Measurements from ENCODE around the gene FCN2. TPM values are rescaled to one million over a fixed set of nuclear protein-coding genes. Genes with fewer than 3 reads are reported as not detected.

FCN2 gene
- total RNA-seq, 2 experiments from 2014 or later = not detected

GRCh38 chr9:134922066-134922931, 41.7 kb downstream of the FCN2 start:
- Histone ChIP-seq H3K36me3 (ENCODE audit: insufficient read depth, low read length) (no peaks in the 10 kb centered on the region), H3K4me1 (ENCODE audit: insufficient read depth, low read length) (peaks cover 2% of the 10 kb centered on the region), H3K27ac (ENCODE audit: low read depth in 1 of 2, low read length in 2 of 2) (no peak overlapping the region), H3K4me3 (ENCODE audit: low read length) (no peak overlapping the region), H3K9me3 (ENCODE audit: control insufficient read depth in 1 of 2, insufficient read depth in 1 of 2, low read length in 2 of 2) (peaks cover 6 to 14% of the 10 kb centered on the region in 2 experiments), H3K27me3 (ENCODE audit: control insufficient read depth in 1 of 2, insufficient read depth in 2 of 2, low read length in 2 of 2) (no peaks in the 10 kb centered on the region)
- DNase-seq (peak in 4 of 14 experiments; percentile 10 to 53 (median 39)), ATAC-seq (ENCODE audit: poor library complexity) (no peak)
- Mint-ChIP-seq H3K27me3 (peaks cover 3% of the 10 kb centered on the region), H3K36me3 (ENCODE audit: low read depth) (no peaks in the 10 kb centered on the region), H3K4me1 (ENCODE audit: low read depth) (no peaks in the 10 kb centered on the region), H3K9me3 (peaks cover 3% of the 10 kb centered on the region), H3K4me3 (no peak overlapping the region), H3K27ac (no peak overlapping the region)
- ChIA-PET POLR2A (no interaction called here), CTCF (no interaction called here)
- intact Hi-C loops (cut with DNase I, micrococcal nuclease) = no loop called here
- TF ChIP-seq CTCF (IDR thresholded peaks at IDR 0.05) = no peak

- Histone ChIP-seq H3K9me3 (ENCODE audit: control insufficient read depth in 1 of 2, insufficient read depth in 1 of 2, low read length in 2 of 2) (peaks cover 6 to 14% of the 10 kb centered on the region in 2 experiments), H3K36me3 (ENCODE audit: insufficient read depth, low read length) (no peaks in the 10 kb centered on the region), H3K27me3 (ENCODE audit: control insufficient read depth in 1 of 2, insufficient read depth in 2 of 2, low read length in 2 of 2) (no peaks in the 10 kb centered on the region), H3K4me3 (ENCODE audit: low read length) (no peak overlapping the region), H3K4me1 (ENCODE audit: insufficient read depth, low read length) (peaks cover 2% of the 10 kb centered on the region), H3K27ac (ENCODE audit: low read depth in 1 of 2, low read length in 2 of 2) (no peak overlapping the region)
- intact Hi-C loops (cut with DNase I, micrococcal nuclease) = no loop called here
- ChIA-PET CTCF (no interaction called here), POLR2A (no interaction called here)
- DNase-seq = peak in 3 of 14 experiments; percentile 5 to 58 (median 47)
- no peak overlapping the region for H3K4me3 Mint-ChIP-seq
- H3K9me3 Mint-ChIP-seq = peaks cover 3% of the 10 kb centered on the region
- H3K27me3 Mint-ChIP-seq = peaks cover 7% of the 10 kb centered on the region
- no peaks in the 10 kb centered on the region for H3K36me3 Mint-ChIP-seq (ENCODE audit: low read depth)
- no peak for TF ChIP-seq CTCF (IDR thresholded peaks at IDR 0.05)
- H3K27ac Mint-ChIP-seq = no peak overlapping the region
- H3K4me1 Mint-ChIP-seq (ENCODE audit: low read depth) = no peaks in the 10 kb centered on the region
- no peak for ATAC-seq (ENCODE audit: poor library complexity)
These were observed 42.3 kb downstream of the FCN2 start for GRCh38 chr9:134922932-134923240.

GRCh38 chr9:134923466-134923865, 42.9 kb downstream of the FCN2 start:
- peaks cover 3% of the 10 kb centered on the region for H3K9me3 Mint-ChIP-seq
- H3K36me3 Mint-ChIP-seq (ENCODE audit: low read depth) = no peaks in the 10 kb centered on the region
- H3K27me3 Mint-ChIP-seq = peaks cover 9% of the 10 kb centered on the region
- no peak for TF ChIP-seq CTCF (IDR thresholded peaks at IDR 0.05)
- no peaks in the 10 kb centered on the region for H3K27me3 ChIP-seq (ENCODE audit: control insufficient read depth in 1 of 2, insufficient read depth in 2 of 2, low read length in 2 of 2)
- no peak overlapping the region for H3K27ac Mint-ChIP-seq
- no peaks in the 10 kb centered on the region for H3K4me1 Mint-ChIP-seq (ENCODE audit: low read depth)
- no peak overlapping the region for H3K4me3 ChIP-seq (ENCODE audit: low read length)
- intact Hi-C loops (cut with DNase I, micrococcal nuclease) = no loop called here
- CTCF ChIA-PET = no interaction called here
- peaks cover 2% of the 10 kb centered on the region for H3K4me1 ChIP-seq (ENCODE audit: insufficient read depth, low read length)
- POLR2A ChIA-PET = no interaction called here
- no peak overlapping the region for H3K4me3 Mint-ChIP-seq
- DNase-seq = peak in 1 of 14 experiments; percentile 5
- peaks cover 6 to 12% of the 10 kb centered on the region in 2 experiments for H3K9me3 ChIP-seq (ENCODE audit: control insufficient read depth in 1 of 2, insufficient read depth in 1 of 2, low read length in 2 of 2)
- no peak for ATAC-seq (ENCODE audit: poor library complexity)
- no peak overlapping the region for H3K27ac ChIP-seq (ENCODE audit: low read depth in 1 of 2, low read length in 2 of 2)
- no peaks in the 10 kb centered on the region for H3K36me3 ChIP-seq (ENCODE audit: insufficient read depth, low read length)
